ENCODE data around the gene HNRNPL. TPM values are rescaled to one million over a fixed set of nuclear protein-coding genes. Genes with fewer than 3 reads are reported as not detected.
A peak's percentile ranks its signal among the peaks of the same experiment; 100 is the strongest.

The HNRNPL gene
- polyA plus RNA-seq, 3 donors = 51.9 to 234 (median 58.7) TPM

DNA sequence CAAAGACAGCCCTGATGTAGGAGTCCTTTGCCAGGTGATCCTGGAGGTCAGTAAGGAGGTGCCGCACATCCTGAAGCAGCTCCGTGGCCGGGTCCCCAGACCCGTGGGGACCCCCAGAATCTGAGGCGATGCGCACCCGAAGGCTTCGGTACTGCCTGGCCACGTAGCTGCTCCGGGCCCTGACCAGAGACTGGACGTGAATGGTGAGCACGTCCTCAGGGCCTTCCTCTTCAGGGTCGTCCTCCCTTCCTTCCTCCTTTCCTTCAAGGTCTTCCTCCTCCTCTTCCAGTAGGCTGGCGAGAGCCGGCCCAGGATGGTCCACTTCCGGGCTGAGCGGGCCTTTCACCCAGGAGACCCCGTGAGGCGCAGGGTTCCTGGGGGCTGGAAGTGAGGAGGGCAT lies 20.8 kb upstream of the HNRNPL start:
- TF ChIP-seq, protein P1, sequence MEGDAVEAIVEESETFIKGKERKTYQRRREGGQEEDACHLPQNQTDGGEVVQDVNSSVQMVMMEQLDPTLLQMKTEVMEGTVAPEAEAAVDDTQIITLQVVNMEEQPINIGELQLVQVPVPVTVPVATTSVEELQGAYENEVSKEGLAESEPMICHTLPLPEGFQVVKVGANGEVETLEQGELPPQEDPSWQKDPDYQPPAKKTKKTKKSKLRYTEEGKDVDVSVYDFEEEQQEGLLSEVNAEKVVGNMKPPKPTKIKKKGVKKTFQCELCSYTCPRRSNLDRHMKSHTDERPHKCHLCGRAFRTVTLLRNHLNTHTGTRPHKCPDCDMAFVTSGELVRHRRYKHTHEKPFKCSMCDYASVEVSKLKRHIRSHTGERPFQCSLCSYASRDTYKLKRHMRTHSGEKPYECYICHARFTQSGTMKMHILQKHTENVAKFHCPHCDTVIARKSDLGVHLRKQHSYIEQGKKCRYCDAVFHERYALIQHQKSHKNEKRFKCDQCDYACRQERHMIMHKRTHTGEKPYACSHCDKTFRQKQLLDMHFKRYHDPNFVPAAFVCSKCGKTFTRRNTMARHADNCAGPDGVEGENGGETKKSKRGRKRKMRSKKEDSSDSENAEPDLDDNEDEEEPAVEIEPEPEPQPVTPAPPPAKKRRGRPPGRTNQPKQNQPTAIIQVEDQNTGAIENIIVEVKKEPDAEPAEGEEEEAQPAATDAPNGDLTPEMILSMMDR (IDR thresholded peaks at IDR 0.05) = no peak
- H3K27ac Mint-ChIP-seq = peak overlapping the region in 1 of 7 donors; percentile 54
- Histone ChIP-seq H3K27me3 (ENCODE audit: control insufficient read depth in 2 of 2, insufficient read depth in 2 of 2, low read length in 2 of 2) (no peaks in the 10 kb centered on the region), H3K4me3 (replicated peaks in 1 of 3; ENCODE audit: low read depth in 2 of 3, low read length in 3 of 3) (peak overlapping the region in 1 of 3 experiments; percentile 77), H3K27ac (ENCODE audit: low read depth in 1 of 2, low read length in 2 of 2) (no peak overlapping the region), H3K9me3 (replicated peaks in 1 of 2; ENCODE audit: control insufficient read depth in 1 of 2, insufficient read depth in 1 of 2, low read length in 2 of 2) (no peaks in the 10 kb centered on the region), H3K4me1 (ENCODE audit: control insufficient read depth in 1 of 2, insufficient read depth in 2 of 2, low read length in 2 of 2) (peaks cover 17 to 22% of the 10 kb centered on the region in 2 donors), H3K9ac (ENCODE audit: insufficient read depth, low read length, poor library complexity, severe bottlenecking) (peak overlapping the region; percentile 54), H2AFZ (ENCODE audit: insufficient read depth, low read depth, low read length, poor library complexity, severe bottlenecking) (no peak overlapping the region), H3K4me2 (replicated peaks; ENCODE audit: extremely low read depth, low read length, poor library complexity, severe bottlenecking) (peak overlapping the region; percentile 87), H4K20me1 (ENCODE audit: insufficient read depth, low read length) (no peaks in the 10 kb centered on the region), H3K79me2 (ENCODE audit: insufficient read depth, low read length) (no peaks in the 10 kb centered on the region), H3K36me3 (replicated peaks in 1 of 2; ENCODE audit: control insufficient read depth in 1 of 2, insufficient read depth in 2 of 2, low read length in 2 of 2) (no peaks in the 10 kb centered on the region)
- peaks cover 0 to 2% (median 0%) of the 10 kb centered on the region in 7 donors for H3K9me3 Mint-ChIP-seq
- peaks cover 0 to 2% (median 0%) of the 10 kb centered on the region in 3 donors for H3K27me3 Mint-ChIP-seq (ENCODE audit: low read depth in 3 of 3)
- peaks cover 21% of the 10 kb centered on the region for H3K4me1 Mint-ChIP-seq
- H3K4me3 Mint-ChIP-seq = peak overlapping the region; percentile 86 to 95
- WGBS (ENCODE audit: insufficient coverage) = 86% methylated on average over 14 of the region's 19 CpGs
- intact Hi-C loops (cut with micrococcal nuclease) = no loop called here
- DNase-seq = no peak
- peaks cover 10 to 14% of the 10 kb centered on the region in 2 donors for H3K36me3 Mint-ChIP-seq

DNA sequence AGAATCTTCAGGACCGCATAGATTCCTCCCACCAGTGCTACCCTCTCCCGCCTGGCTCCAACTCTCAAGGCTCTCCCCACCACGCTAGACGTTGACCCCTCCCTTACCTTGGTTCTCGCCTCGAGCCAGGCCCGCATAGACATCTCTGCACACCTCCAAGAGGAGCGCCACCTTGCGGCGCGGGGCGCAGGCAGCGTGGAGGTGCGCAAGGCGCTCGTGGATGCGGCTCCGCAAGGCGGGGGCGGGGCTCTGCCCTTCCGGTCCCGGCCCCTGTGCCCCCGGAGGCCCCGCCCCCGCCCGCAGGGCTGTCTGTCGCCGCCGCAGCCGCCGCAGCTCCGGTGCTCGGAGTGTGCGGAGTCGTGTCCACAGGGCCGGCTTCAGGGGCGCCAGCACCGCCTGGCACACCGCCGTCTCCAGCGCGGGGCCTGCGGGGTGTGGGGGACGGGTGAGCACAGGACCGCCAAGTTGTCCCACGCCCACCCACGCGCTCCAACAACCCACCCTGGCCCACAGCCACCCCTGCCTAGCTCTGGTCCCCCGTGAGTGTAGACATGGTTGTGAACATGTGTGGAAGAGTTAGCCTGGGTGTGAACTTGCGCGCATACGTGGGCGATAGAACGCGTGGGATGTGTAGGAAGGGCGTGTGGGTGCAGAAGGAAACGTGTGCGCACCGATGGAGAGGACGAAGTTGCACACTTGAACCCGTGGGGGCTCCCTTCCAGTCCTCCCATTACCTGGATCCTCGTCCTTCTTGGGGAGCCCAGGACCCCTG lies 20.2 kb upstream of the HNRNPL start:
- Histone ChIP-seq H3K36me3 (replicated peaks in 1 of 2; ENCODE audit: control insufficient read depth in 1 of 2, insufficient read depth in 2 of 2, low read length in 2 of 2) (no peaks in the 10 kb centered on the region), H3K9me3 (replicated peaks in 1 of 2; ENCODE audit: control insufficient read depth in 1 of 2, insufficient read depth in 1 of 2, low read length in 2 of 2) (no peaks in the 10 kb centered on the region), H3K79me2 (ENCODE audit: insufficient read depth, low read length) (no peaks in the 10 kb centered on the region), H3K9ac (ENCODE audit: insufficient read depth, low read length, poor library complexity, severe bottlenecking) (peak overlapping the region; percentile 54), H3K27ac (ENCODE audit: low read depth in 1 of 2, low read length in 2 of 2) (no peak overlapping the region), H3K4me2 (replicated peaks; ENCODE audit: extremely low read depth, low read length, poor library complexity, severe bottlenecking) (peak overlapping the region; percentile 87), H3K4me1 (ENCODE audit: control insufficient read depth in 1 of 2, insufficient read depth in 2 of 2, low read length in 2 of 2) (peaks cover 19 to 27% of the 10 kb centered on the region in 2 donors), H3K27me3 (ENCODE audit: control insufficient read depth in 2 of 2, insufficient read depth in 2 of 2, low read length in 2 of 2) (no peaks in the 10 kb centered on the region), H3K4me3 (replicated peaks in 1 of 3; ENCODE audit: low read depth in 2 of 3, low read length in 3 of 3) (peak overlapping the region; percentile 24 to 77 (median 65)), H4K20me1 (ENCODE audit: insufficient read depth, low read length) (no peaks in the 10 kb centered on the region), H2AFZ (ENCODE audit: insufficient read depth, low read depth, low read length, poor library complexity, severe bottlenecking) (peak overlapping the region; percentile 89)
- Mint-ChIP-seq H3K36me3 (peaks cover 10 to 14% of the 10 kb centered on the region in 2 donors), H3K27ac (peak overlapping the region in 5 of 7 donors; percentile 10 to 84 (median 62)), H3K9me3 (peaks cover 0 to 7% (median 0%) of the 10 kb centered on the region in 7 donors), H3K4me1 (peaks cover 26% of the 10 kb centered on the region), H3K4me3 (peak overlapping the region; percentile 86 to 95), H3K27me3 (ENCODE audit: low read depth in 3 of 3) (peaks cover 0 to 2% (median 0%) of the 10 kb centered on the region in 3 donors)
- intact Hi-C loops (cut with micrococcal nuclease) = loop anchor here in 1 of 2 donors (2.0 kb wide), 1 partner anchor 17 kb away; no protein-coding TSS in a partner anchor
- TF ChIP-seq, protein P1 (IDR thresholded peaks at IDR 0.05) = peak; percentile 97
- peak; percentile 79 to 87 (median 84) for DNase-seq
- 29% methylated on average over 41 of the region's 62 CpGs for WGBS (ENCODE audit: insufficient coverage)
